K562 (cell line): ENCODE data around the gene ARHGEF35. TPM values are rescaled to one million over a fixed set of nuclear protein-coding genes. Genes with fewer than 3 reads are reported as not detected.

Source experiments
- ATAC-seq: fragments of 200-7000 bp; cut with Tn5 transposase; 3 replicates; pipeline ENCODE4 v1.9.1; 2020; ENCODE audit warnings: moderate library complexity
- BruUV-seq: library from RNA; stranded (reverse); fragments of 400-500 nt; replicated peaks from 2 replicates; lab custom pipeline; 2021; lab: Mats Ljungman, UMichigan
- CTCF ChIA-PET: fragments of 300-600 bp; formaldehyde crosslinking; extraction: SDS; loops from one replicate; lab custom pipeline; 2021; ENCODE audit warnings: low intra/inter-chr PET ratio; lab: Yijun Ruan, JAX
- POLR2A ChIA-PET: fragments of 300-600, 350-650 bp; sonication (Branson Sonifier 250); formaldehyde crosslinking; extraction: SDS; loops from one replicate; lab custom pipeline; 2021; ENCODE audit warnings: antibody characterized with exemption, inconsistent platforms; lab: Yijun Ruan, JAX
- DNase-seq, 4 experiments: peaks; one replicate each; pipeline versions ENCODE4 v3.0.0 to v3.0.0-alpha.2; 2011 to 2018; ENCODE audit warnings: low spot score in 3 of 4, mixed read lengths in 3 of 4; ENCODE audit errors: extremely low read depth in 1 of 4
- FAIRE-seq: peaks from 2 replicates; lab custom pipeline; 2011; peaks lifted over from hg19 to GRCh38; lab: Jason Lieb, UNC
- H2AFZ ChIP-seq: 2 replicates; pipeline ENCODE4 v1.6.0; 2011; ENCODE audit warnings: low read depth, low read length, control low read depth, inconsistent platforms
- H3K27ac ChIP-seq: fragments of 200-600 bp; 3 replicates; pipeline ENCODE4 v1.8.0; 2011; ENCODE audit warnings: low read depth, mild to moderate bottlenecking, control low read depth, inconsistent platforms, low read length, moderate library complexity, mixed read lengths; ENCODE audit errors: extremely low read depth
- H3K27me3 ChIP-seq, 2 experiments: fragments of 300-600 bp in 1 of 2; 2 replicates in 1 of 2; 3 replicates in 1 of 2; pipeline versions ENCODE4 v1.6.0 to v1.8.0; 2011; ENCODE audit warnings: inconsistent platforms in 2 of 2, low read length in 2 of 2, mild to moderate bottlenecking in 1 of 2, mixed read lengths in 1 of 2, moderate library complexity in 1 of 2; ENCODE audit not compliant: control insufficient read depth in 2 of 2, insufficient read depth in 2 of 2
- H3K36me3 ChIP-seq: fragments of 300-600 bp; 3 replicates; pipeline ENCODE4 v1.8.0; 2011; ENCODE audit warnings: mild to moderate bottlenecking, low read length, inconsistent platforms; ENCODE audit not compliant: control insufficient read depth, insufficient read depth
- H3K4me1 ChIP-seq, 2 experiments: fragments of 200-600 bp in 1 of 2; replicated peaks in 1 of 2; 2 replicates in 1 of 2; 3 replicates in 1 of 2; pipeline versions ENCODE4 v1.5.1 to v1.8.0; 2011; ENCODE audit warnings: inconsistent platforms in 2 of 2, low read length in 2 of 2, mild to moderate bottlenecking in 1 of 2, mixed read lengths in 1 of 2, moderate library complexity in 1 of 2; ENCODE audit not compliant: control insufficient read depth in 2 of 2, insufficient read depth in 2 of 2
- H3K4me2 ChIP-seq: 2 replicates; pipeline ENCODE4 v1.6.1; 2011; ENCODE audit warnings: low read length, control low read depth, inconsistent platforms, mixed read lengths; ENCODE audit not compliant: insufficient read depth
- H3K4me3 ChIP-seq: fragments of 200-600 bp; sonication (generic), shearing (Covaris generic); 2 replicates; pipeline ENCODE4 v1.5.1; 2016; ENCODE audit warnings: control low read depth, inconsistent platforms
- H3K79me2 ChIP-seq: fragments of 200-600 bp; 3 replicates; pipeline ENCODE4 v1.8.0; 2011; ENCODE audit warnings: low read length, inconsistent platforms; ENCODE audit not compliant: control insufficient read depth, insufficient read depth
- H3K9ac ChIP-seq, 2 experiments: 2 replicates each; pipeline versions ENCODE4 v1.6.0 to v1.6.1; 2011; ENCODE audit warnings: low read depth in 2 of 2, low read length in 2 of 2, control low read depth in 1 of 2, inconsistent platforms in 1 of 2, mild to moderate bottlenecking in 1 of 2, mixed read lengths in 1 of 2; ENCODE audit not compliant: insufficient read depth in 1 of 2
- H3K9me1 ChIP-seq: one replicate; pipeline ENCODE4 v1.6.0; 2011; ENCODE audit warnings: inconsistent platforms, mild to moderate bottlenecking, low read length, moderate library complexity; ENCODE audit not compliant: control insufficient read depth, insufficient read depth
- H3K9me3 ChIP-seq: replicated peaks from 2 replicates; pipeline ENCODE4 v1.5.1; 2011; ENCODE audit warnings: low read depth, low read length, inconsistent platforms; ENCODE audit not compliant: control insufficient read depth, insufficient read depth
- H4K20me1 ChIP-seq: replicated peaks from 2 replicates; pipeline ENCODE4 v1.6.1; 2011; ENCODE audit warnings: low read length, inconsistent platforms, mixed read lengths; ENCODE audit not compliant: control insufficient read depth, insufficient read depth
- C11orf30 ChIP-seq: fragments of 450-650 bp; IDR thresholded peaks from 2 replicates; pipeline ENCODE4 v1.6.1; 2016; ENCODE audit warnings: low read depth, mild to moderate bottlenecking
- HDAC2 ChIP-seq: fragments of 450-650 bp; IDR thresholded peaks from 2 replicates; pipeline ENCODE4 v1.6.1; 2016; ENCODE audit warnings: mild to moderate bottlenecking
- MCM5 ChIP-seq: fragments of 450-650 bp; IDR thresholded peaks from 2 replicates; pipeline ENCODE4 v1.6.1; 2016; ENCODE audit warnings: low read depth
- WGBS: fragments of 100-300 bp; shearing (Covaris generic); methylation state at CpG from one replicate; pipeline ENCODE4 v1.1.6; 2016; ENCODE audit warnings: low coverage, mixed read lengths; ENCODE audit not compliant: insufficient coverage; ENCODE audit errors: missing lambda C conversion rate; 5-methylcytosine and 5-hydroxymethylcytosine counted together
- in situ Hi-C: fragments of 300-500 bp; cut with MboI; formaldehyde crosslinking; loops from 4 replicates; pipeline ENCODE4 v1.15.0; 2018; ENCODE audit warnings: inconsistent platforms, mixed read lengths
- intact Hi-C: fragments of 100-400 bp; cut with micrococcal nuclease; formaldehyde crosslinking; loops from 2 replicates; pipeline ENCODE4 v1.14.2; 2022
- polyA plus RNA-seq, 8 experiments: library from polyadenylated mRNA; depleted of rRNA in 4 of 8; stranded (reverse) in 5 of 8; unstranded in 3 of 8; fragments of >200 nt; fragmentation: Nextera tagmentation in 2 of 8; fragmentation: Illumina TruSeq in 1 of 8; extraction: Ambion mirVana in 2 of 8; extraction: Trizol in 1 of 8; gene quantifications; 2 replicates each; pipeline versions ENCODE4 v1.2.1 to v1.2.3, GENCODE V29; 2011 to 2014; ENCODE audit warnings: inconsistent platforms in 1 of 8, missing spikeins in 1 of 8
- total RNA-seq, 7 experiments: library from RNA; depleted of rRNA in 6 of 7; stranded (reverse); fragments of >200 nt in 6 of 7; fragmentation: Illumina TruSeq in 2 of 7; extraction: Trizol in 2 of 7; gene quantifications; 2 replicates each; pipeline versions ENCODE4 v1.2.1 to v1.2.3, GENCODE V29; 2011 to 2021; ENCODE audit warnings: low replicate concordance in 1 of 7
- TF ChIP-seq, protein P1 (sequence below): fragments of 450-650 bp; IDR thresholded peaks from 2 replicates; pipeline ENCODE4 v1.6.1; 2018; ENCODE audit not compliant: partially characterized antibody

ARHGEF35 gene
- total and polyA plus RNA-seq, 9 of the 15 experiments (the other 6 are each of a cell fraction or from before 2014, with no cell fraction given), result 0.16 to 0.59 (median 0.35) TPM; not detected in 3

DNA sequence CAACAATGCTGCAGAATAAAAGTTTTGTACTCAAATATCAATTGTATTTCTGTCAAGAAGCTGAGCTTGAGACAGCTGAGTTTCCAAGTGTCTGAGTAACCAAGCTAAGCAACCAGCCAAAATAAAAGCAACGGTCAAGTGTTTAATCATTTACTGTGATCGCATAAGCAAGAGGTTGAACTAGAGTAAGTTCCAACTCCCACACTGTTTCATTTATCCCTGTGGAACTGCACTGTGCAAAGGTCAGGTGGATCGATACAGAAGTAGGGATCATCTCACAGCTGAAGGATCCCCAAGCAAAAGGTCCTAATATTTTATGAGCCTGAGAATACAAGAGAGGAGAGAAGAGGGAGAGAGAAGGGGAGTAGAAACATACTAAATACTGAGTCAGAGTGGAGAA, 51.2 kb downstream of the ARHGEF35 start:
- FAIRE-seq, result no peak
- Histone ChIP-seq H3K27me3 (no peaks in the 10 kb centered on the region), H3K27ac (no peak overlapping the region), H3K36me3 (no peaks in the 10 kb centered on the region), H3K4me1 (no peaks in the 10 kb centered on the region), H3K4me3 (no peak overlapping the region), H3K9me3 (no peaks in the 10 kb centered on the region; the same call in 1 of the 2 replicates), H2AFZ (no peak overlapping the region), H3K4me2 (no peak overlapping the region), H3K9ac (no peak overlapping the region), H3K9me1 (no peaks in the 10 kb centered on the region), H4K20me1 (no peaks in the 10 kb centered on the region), H3K79me2 (no peaks in the 10 kb centered on the region)
- no peak for DNase-seq
- POLR2A ChIA-PET, result no interaction called here
- CTCF ChIA-PET, result no interaction called here
- in situ Hi-C loops (no loop called here), intact Hi-C loops (no loop called here)
- WGBS, result 2% methylated on average over 3 of the region's 3 CpGs
- BruUV-seq, result no TSS peak
- no peak for ATAC-seq
- TF ChIP-seq HDAC2 (no peak), MCM5 (no peak), C11orf30 (no peak)
- TF ChIP-seq, protein P1, sequence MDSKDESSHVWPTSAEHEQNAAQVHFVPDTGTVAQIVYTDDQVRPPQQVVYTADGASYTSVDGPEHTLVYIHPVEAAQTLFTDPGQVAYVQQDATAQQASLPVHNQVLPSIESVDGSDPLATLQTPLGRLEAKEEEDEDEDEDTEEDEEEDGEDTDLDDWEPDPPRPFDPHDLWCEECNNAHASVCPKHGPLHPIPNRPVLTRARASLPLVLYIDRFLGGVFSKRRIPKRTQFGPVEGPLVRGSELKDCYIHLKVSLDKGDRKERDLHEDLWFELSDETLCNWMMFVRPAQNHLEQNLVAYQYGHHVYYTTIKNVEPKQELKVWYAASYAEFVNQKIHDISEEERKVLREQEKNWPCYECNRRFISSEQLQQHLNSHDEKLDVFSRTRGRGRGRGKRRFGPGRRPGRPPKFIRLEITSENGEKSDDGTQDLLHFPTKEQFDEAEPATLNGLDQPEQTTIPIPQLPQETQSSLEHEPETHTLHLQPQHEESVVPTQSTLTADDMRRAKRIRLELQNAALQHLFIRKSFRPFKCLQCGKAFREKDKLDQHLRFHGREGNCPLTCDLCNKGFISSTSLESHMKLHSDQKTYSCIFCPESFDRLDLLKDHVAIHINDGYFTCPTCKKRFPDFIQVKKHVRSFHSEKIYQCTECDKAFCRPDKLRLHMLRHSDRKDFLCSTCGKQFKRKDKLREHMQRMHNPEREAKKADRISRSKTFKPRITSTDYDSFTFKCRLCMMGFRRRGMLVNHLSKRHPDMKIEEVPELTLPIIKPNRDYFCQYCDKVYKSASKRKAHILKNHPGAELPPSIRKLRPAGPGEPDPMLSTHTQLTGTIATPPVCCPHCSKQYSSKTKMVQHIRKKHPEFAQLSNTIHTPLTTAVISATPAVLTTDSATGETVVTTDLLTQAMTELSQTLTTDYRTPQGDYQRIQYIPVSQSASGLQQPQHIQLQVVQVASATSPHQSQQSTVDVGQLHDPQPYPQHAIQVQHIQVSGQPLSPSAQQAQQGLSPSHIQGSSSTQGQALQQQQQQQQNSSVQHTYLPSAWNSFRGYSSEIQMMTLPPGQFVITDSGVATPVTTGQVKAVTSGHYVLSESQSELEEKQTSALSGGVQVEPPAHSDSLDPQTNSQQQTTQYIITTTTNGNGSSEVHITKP, result no peak
- TF ChIP-seq, all 486 proteins: peak for 0
